Measurements from ENCODE around the gene LY9. TPM values are rescaled to one million over a fixed set of nuclear protein-coding genes. Genes with fewer than 3 reads are reported as not detected.

Gene LY9
- total and polyA plus RNA-seq, 2 experiments from 2014 or later = not detected

DNA sequence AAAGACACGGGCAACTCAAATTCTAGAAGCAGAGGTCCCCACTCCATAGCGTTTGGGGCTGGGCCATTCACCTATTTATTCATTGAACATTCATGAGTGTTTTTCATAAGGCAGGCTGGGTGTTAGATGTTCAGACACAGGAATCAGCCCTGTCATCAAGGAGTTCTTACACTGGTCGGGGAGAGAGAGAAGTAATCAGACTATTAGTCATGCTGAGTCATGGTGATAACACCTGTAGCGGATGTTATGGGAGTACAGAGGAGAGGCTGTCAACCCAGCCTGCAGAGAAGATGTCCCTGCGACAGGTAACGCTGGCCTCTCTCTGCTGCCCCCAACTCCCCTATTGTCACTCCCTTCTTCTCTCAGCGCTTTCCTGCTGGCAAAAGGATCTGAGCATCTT, 17.2 kb downstream of the LY9 start:
- no peak for TF ChIP-seq EZH2 (IDR thresholded peaks at IDR 0.05; ENCODE audit: insufficient read depth, poor library complexity, severe bottlenecking)
- in situ Hi-C loops (cut with MboI) = no loop called here
- no peaks in the 10 kb centered on the region for H3K36me3 ChIP-seq (ENCODE audit: low read depth)
- no peak overlapping the region for H2AFZ ChIP-seq
- 30 to 35% methylated on average over 7 of the region's 7 CpGs for WGBS, 2 experiments (ENCODE audit: low coverage in 1 of 2, low lambda C conversion rate in 2 of 2, missing lambda C conversion rate in 2 of 2)
- H4K20me1 ChIP-seq (ENCODE audit: insufficient read depth) = no peaks in the 10 kb centered on the region
- H3K4me2 ChIP-seq (ENCODE audit: unreplicated experiment) = no peak overlapping the region
- peaks cover 8% of the 10 kb centered on the region for H3K27me3 ChIP-seq (replicated peaks; ENCODE audit: insufficient read depth)
- H3K9ac ChIP-seq = no peak overlapping the region
- H3F3A ChIP-seq (ENCODE audit: insufficient read depth) = no peaks in the 10 kb centered on the region
- no peaks in the 10 kb centered on the region for H3K9me2 ChIP-seq (ENCODE audit: insufficient read depth)
- no peaks in the 10 kb centered on the region for H3K4me1 ChIP-seq (ENCODE audit: insufficient read depth)
- H3K79me2 ChIP-seq (ENCODE audit: insufficient read depth) = no peaks in the 10 kb centered on the region
- DNase-seq = no peak
- H3K4me3 ChIP-seq = no peak overlapping the region
- H3K27ac ChIP-seq = no peak overlapping the region
- no peaks in the 10 kb centered on the region for H3K9me3 ChIP-seq (ENCODE audit: low read depth)

DNA sequence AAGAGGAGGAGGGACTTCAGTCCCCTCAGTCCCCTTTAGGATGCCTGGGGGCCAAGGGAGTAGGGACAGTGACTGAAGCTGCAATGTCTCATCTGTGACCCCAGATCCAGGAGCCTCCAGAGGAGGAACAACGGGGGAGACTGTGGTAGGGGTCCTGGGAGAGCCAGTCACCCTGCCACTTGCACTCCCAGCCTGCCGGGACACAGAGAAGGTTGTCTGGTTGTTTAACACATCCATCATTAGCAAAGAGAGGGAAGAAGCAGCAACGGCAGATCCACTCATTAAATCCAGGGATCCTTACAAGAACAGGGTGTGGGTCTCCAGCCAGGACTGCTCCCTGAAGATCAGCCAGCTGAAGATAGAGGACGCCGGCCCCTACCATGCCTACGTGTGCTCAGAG, 18.3 kb downstream of the LY9 start:
- whole genome bisulfite sequencing, 2 experiments (ENCODE audit: low coverage in 1 of 2, low lambda C conversion rate in 2 of 2, missing lambda C conversion rate in 2 of 2) = 47 to 50% methylated on average over 6 of the region's 6 CpGs
- H3K4me1 ChIP-seq (ENCODE audit: insufficient read depth) = no peaks in the 10 kb centered on the region

DNA sequence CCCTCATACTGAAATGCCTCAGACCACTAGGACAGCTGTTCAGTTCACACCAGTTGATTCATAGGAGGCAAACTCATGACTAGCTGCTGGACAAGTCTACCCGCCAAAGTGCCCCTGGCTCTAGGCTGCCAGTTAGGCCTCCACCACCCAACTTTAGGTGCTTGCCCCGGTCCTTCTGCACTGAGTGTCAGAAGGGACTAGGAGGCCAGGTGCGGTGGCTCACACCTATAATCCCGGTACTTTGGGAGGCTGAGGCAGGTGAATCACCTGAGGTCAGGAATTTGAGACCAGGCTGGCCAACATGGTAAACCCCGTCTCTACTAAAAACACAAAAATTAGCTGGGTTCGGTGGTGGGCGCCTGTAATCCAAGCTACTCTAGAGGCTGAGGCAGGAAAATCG, 18.9 kb downstream of the LY9 start:
- H3K27me3 ChIP-seq (replicated peaks; ENCODE audit: insufficient read depth) = peaks cover 8% of the 10 kb centered on the region
- no peak overlapping the region for H2AFZ ChIP-seq
- DNase-seq = no peak
- H3K4me3 ChIP-seq = no peak overlapping the region
- H3K4me2 ChIP-seq (ENCODE audit: unreplicated experiment) = no peak overlapping the region
- in situ Hi-C loops (cut with MboI) = no loop called here
- H3K9me2 ChIP-seq (ENCODE audit: insufficient read depth) = no peaks in the 10 kb centered on the region
- TF ChIP-seq EZH2 (IDR thresholded peaks at IDR 0.05; ENCODE audit: insufficient read depth, poor library complexity, severe bottlenecking) = no peak
- TF ChIP-seq EZH2phosphoT487 (IDR thresholded peaks at IDR 0.05; ENCODE audit: insufficient read depth, low read depth) = no peak
- 58 to 60% methylated on average over 8 of the region's 8 CpGs for WGBS, 2 experiments (ENCODE audit: low coverage in 1 of 2, low lambda C conversion rate in 2 of 2, missing lambda C conversion rate in 2 of 2)
- H3F3A ChIP-seq (ENCODE audit: insufficient read depth) = no peaks in the 10 kb centered on the region
- no peaks in the 10 kb centered on the region for H3K4me1 ChIP-seq (ENCODE audit: insufficient read depth)
- H3K27ac ChIP-seq = no peak overlapping the region
- H3K9me3 ChIP-seq (ENCODE audit: low read depth) = no peaks in the 10 kb centered on the region
- no peaks in the 10 kb centered on the region for H3K36me3 ChIP-seq (ENCODE audit: low read depth)
- no peak overlapping the region for H3K9ac ChIP-seq
- H3K79me2 ChIP-seq (ENCODE audit: insufficient read depth) = no peaks in the 10 kb centered on the region
- no peaks in the 10 kb centered on the region for H4K20me1 ChIP-seq (ENCODE audit: insufficient read depth)

More for the DNA sequence above, 18.3 kb downstream of the LY9 start:
- no peaks in the 10 kb centered on the region for H3K9me3 ChIP-seq (ENCODE audit: low read depth)
- H3K9me2 ChIP-seq (ENCODE audit: insufficient read depth) = no peaks in the 10 kb centered on the region
- H2AFZ ChIP-seq = no peak overlapping the region
- H3K79me2 ChIP-seq (ENCODE audit: insufficient read depth) = no peaks in the 10 kb centered on the region
- H3K4me2 ChIP-seq (ENCODE audit: unreplicated experiment) = no peak overlapping the region
- H4K20me1 ChIP-seq (ENCODE audit: insufficient read depth) = no peaks in the 10 kb centered on the region
- H3K4me3 ChIP-seq = no peak overlapping the region
- no peak for DNase-seq
- no peak overlapping the region for H3K9ac ChIP-seq
- H3K36me3 ChIP-seq (ENCODE audit: low read depth) = no peaks in the 10 kb centered on the region
- TF ChIP-seq EZH2phosphoT487 (IDR thresholded peaks at IDR 0.05; ENCODE audit: insufficient read depth, low read depth) (no peak), EZH2 (IDR thresholded peaks at IDR 0.05; ENCODE audit: insufficient read depth, poor library complexity, severe bottlenecking) (no peak)
- no peak overlapping the region for H3K27ac ChIP-seq
- no peaks in the 10 kb centered on the region for H3F3A ChIP-seq (ENCODE audit: insufficient read depth)
- in situ Hi-C loops (cut with MboI) = no loop called here
- H3K27me3 ChIP-seq (replicated peaks; ENCODE audit: insufficient read depth) = peaks cover 8% of the 10 kb centered on the region

DNA sequence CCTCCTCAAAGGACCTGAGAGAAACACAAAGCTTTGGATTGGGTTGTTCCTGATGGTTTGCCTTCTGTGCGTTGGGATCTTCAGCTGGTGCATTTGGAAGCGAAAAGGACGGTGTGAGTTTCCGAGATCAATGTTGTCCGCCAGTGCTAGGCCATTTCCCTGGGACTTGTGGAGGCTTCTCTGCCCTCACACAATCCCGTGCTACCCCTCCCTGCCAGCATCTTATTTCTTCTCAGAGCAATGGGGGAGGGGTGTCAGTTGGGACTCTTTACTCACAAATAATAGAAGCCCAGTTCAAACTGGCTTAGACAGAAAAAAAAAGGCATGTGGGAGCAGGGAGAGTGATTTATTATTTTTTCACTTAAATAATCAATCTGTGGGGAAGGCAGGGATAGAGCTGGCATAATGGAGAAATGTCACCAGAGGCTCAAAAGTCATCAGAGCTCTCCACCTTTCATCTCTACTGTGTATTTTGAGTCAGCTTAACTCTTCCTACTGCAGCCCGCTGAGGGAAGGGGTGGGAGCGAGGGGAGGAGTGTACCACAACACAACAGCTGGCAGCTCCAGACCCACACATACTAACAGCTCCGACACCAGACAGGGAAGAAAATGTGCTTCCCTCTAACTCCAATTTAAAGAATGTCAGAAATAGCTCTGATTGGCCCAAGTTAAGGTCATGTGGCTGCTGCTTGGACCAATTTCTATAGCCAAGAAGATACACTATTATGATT, 22.4 kb downstream of the LY9 start:
- Histone ChIP-seq H3K4me1 (ENCODE audit: insufficient read depth) (no peaks in the 10 kb centered on the region), H4K20me1 (ENCODE audit: insufficient read depth) (no peaks in the 10 kb centered on the region), H3K9ac (no peak overlapping the region), H3K9me2 (ENCODE audit: insufficient read depth) (no peaks in the 10 kb centered on the region), H3K4me3 (no peak overlapping the region), H3K27ac (no peak overlapping the region), H3F3A (ENCODE audit: insufficient read depth) (no peaks in the 10 kb centered on the region), H2AFZ (no peak overlapping the region), H3K79me2 (ENCODE audit: insufficient read depth) (no peaks in the 10 kb centered on the region), H3K27me3 (replicated peaks; ENCODE audit: insufficient read depth) (no peaks in the 10 kb centered on the region; the same call in 1 of the 2 replicates), H3K36me3 (ENCODE audit: low read depth) (no peaks in the 10 kb centered on the region), H3K4me2 (ENCODE audit: unreplicated experiment) (no peak overlapping the region), H3K9me3 (ENCODE audit: low read depth) (no peaks in the 10 kb centered on the region)
- no peak for TF ChIP-seq EZH2phosphoT487 (IDR thresholded peaks at IDR 0.05; ENCODE audit: insufficient read depth, low read depth)
- no peak for TF ChIP-seq EZH2 (IDR thresholded peaks at IDR 0.05; ENCODE audit: insufficient read depth, poor library complexity, severe bottlenecking)
- DNase-seq = no peak
- in situ Hi-C loops (cut with MboI) = no loop called here
- 41 to 52% methylated on average over 9 of the region's 9 CpGs for WGBS, 2 experiments (ENCODE audit: low coverage in 1 of 2, low lambda C conversion rate in 2 of 2, missing lambda C conversion rate in 2 of 2)
